Activated naive CD4-positive, alpha-beta T cell treated with anti-CD3 and anti-CD28 coated beads, Interleukin-2, amount 10 ng/mL, durations not matched to agents 7 days and 5 days (primary cell): ENCODE data around the gene COPS4.
"Not testable (repeated sequence)": the region's sequence is repeated elsewhere in the genome, so short reads cannot be mapped to it uniquely, and the experiment has no call there.

Experiments
- CTCF ChIA-PET: fragments of 350-600 bp; sonication (Branson Sonifier 250); formaldehyde crosslinking; loops from one replicate; lab custom pipeline; 2021; ENCODE audit warnings: antibody characterized with exemption; lab: Charles Lee
- DNase-seq: peaks from one replicate; pipeline ENCODE4 v3.0.0-alpha.2; 2020
- H3K27ac Mint-ChIP-seq: one replicate; pipeline ENCODE4 v1.8.0; 2021; ENCODE audit warnings: mild to moderate bottlenecking, moderate library complexity, mixed read lengths
- H3K27me3 Mint-ChIP-seq: one replicate; pipeline ENCODE4 v1.8.0; 2021; ENCODE audit warnings: mild to moderate bottlenecking, mixed read lengths
- H3K36me3 Mint-ChIP-seq: one replicate; pipeline ENCODE4 v1.8.0; 2021; ENCODE audit warnings: mixed read lengths
- H3K4me1 Mint-ChIP-seq: one replicate; pipeline ENCODE4 v1.8.0; 2021; ENCODE audit warnings: mixed read lengths
- H3K4me3 Mint-ChIP-seq: one replicate; pipeline ENCODE4 v1.8.0; 2021; ENCODE audit warnings: mild to moderate bottlenecking, moderate library complexity, mixed read lengths
- H3K9me3 Mint-ChIP-seq: one replicate; pipeline ENCODE4 v1.8.0; 2021; ENCODE audit warnings: mixed read lengths

Gene COPS4

DNA sequence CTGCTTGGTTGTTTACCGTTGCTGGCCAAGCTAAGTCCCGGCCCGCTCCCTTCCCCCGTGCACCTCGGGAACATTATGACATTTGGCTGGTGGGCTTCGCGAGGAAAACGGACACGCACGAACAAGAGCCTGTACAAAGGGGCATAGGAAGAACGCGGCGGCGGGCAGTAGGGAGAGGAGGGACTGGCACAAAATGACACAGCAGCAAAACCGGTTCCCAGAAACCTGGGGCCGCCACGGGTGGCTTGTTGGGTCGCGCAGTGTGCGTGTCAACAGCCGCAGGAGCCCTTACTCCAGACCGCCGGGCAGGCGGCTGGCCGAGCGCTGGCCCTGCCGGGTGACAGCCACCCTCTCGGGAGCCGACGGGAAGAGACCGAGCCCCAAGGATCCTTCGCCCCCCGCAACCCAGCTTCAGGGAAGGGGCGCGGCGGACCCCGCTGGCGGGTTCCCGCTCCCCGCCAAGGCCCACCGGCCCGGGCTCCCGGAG, 22.7 kb upstream of the COPS4 start:
- DNase-seq, result peak; percentile 44
- H3K4me1 Mint-ChIP-seq, result peaks cover 49% of the 10 kb centered on the region
- H3K27me3 Mint-ChIP-seq, result no peaks in the 10 kb centered on the region
- CTCF ChIA-PET, result interaction anchor here (0.7 to 1.5 kb wide), 4 partner anchors 23 to 269 kb away, joined by 3 to 4 read pairs (median 4); partner anchors contain the start of gene COPS4
- H3K27ac Mint-ChIP-seq, result peak overlapping the region; percentile 93
- H3K4me3 Mint-ChIP-seq, result peak overlapping the region; percentile 90
- no peaks in the 10 kb centered on the region for H3K9me3 Mint-ChIP-seq
- peaks cover 6% of the 10 kb centered on the region for H3K36me3 Mint-ChIP-seq

DNA sequence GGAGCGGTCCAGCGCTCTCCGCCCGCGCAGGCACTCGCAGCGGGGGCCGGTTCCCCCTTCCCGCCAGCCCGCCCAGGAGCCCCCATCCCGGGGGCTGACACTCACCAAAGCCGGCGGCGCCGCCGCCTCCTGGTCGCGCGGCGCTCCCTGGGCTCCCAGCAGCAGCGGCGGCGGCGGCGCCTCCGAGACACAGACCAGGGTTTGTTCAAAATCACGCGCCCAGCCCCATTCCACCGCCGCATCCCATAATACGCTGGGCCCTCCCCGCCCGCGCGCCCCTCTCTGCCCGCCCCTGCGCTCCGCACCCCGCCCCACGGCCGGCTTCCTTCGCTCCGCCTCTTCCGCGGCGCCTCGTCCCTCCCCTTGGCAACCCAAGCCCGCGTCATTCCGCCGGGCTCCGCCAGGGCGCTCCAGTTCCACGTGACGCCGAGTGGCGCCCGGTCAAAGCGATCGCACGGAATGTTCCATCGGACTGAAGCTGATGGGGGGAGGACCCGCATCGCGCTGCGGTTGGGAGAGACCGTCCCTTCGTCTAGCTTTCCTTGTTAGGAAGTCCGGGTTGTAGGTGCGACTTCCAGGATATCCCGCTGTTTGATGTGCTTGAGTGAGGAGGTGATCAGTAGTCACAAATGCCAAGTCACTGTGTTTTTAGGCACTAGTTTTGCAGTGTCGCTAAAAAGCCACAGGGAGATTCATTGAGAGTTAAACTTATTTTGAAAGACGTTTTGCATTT, 22.1 kb upstream of the COPS4 start:
- DNase-seq, result peak; percentile 97
- CTCF ChIA-PET, result interaction anchor here (0.8 to 1.1 kb wide), 2 partner anchors 22 to 268 kb away, joined by 3 to 5 read pairs; partner anchors contain the start of gene COPS4
- Mint-ChIP-seq H3K4me3 (peak overlapping the region; percentile 91), H3K36me3 (peaks cover 6% of the 10 kb centered on the region), H3K27ac (peak overlapping the region; percentile 94), H3K27me3 (no peaks in the 10 kb centered on the region), H3K4me1 (peaks cover 43% of the 10 kb centered on the region), H3K9me3 (no peaks in the 10 kb centered on the region)

DNA sequence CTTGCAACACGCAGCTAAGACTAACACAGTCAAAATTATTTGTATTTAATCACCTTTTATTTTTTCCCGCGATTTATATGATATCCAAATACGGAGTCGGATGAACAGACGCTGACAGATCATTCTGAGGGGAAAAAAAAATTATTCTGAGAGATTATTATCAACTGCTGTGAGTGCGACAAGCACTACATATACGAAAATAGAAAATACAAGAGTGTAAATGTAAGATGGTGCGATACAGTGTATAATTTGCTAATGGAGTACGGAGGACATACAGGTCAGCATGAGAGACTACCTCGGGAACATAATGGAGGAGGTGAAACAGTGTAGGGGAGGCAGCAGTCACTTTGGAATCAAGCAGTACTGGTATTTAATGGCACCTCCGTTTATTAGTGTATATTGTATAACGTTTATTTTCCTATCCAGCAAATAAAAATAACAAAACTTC, 21.5 kb upstream of the COPS4 start:
- H3K27me3 Mint-ChIP-seq, result no peaks in the 10 kb centered on the region
- H3K27ac Mint-ChIP-seq, result peak overlapping the region; percentile 94
- DNase-seq, result no peak
- H3K4me1 Mint-ChIP-seq, result peaks cover 39% of the 10 kb centered on the region
- peak overlapping the region; percentile 91 for H3K4me3 Mint-ChIP-seq
- CTCF ChIA-PET, result interaction anchor here (0.8 to 1.1 kb wide), 2 partner anchors 22 to 268 kb away, joined by 3 to 5 read pairs; partner anchors contain the start of gene COPS4
- H3K36me3 Mint-ChIP-seq, result peaks cover 6% of the 10 kb centered on the region
- no peaks in the 10 kb centered on the region for H3K9me3 Mint-ChIP-seq

DNA sequence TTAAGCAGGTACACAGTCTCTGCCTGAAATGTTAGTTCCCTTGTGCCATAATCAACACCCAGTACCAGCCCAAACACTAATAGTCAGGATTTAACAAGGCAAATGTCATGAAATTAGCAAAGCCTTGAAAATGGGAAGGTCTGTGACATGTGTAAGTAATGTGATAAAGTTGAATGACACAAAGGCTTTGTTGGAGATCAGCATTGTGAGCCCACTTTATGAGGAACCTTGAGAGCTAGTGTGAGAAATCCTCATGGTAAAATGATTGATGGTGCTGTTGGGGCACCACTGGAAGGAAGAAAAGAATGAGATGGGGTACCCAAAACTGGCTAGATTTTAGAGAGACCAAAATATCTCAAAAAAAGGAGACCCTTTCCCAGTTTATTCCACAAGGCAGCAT, 21.1 kb upstream of the COPS4 start:
- Mint-ChIP-seq H3K27me3 (no peaks in the 10 kb centered on the region), H3K9me3 (no peaks in the 10 kb centered on the region), H3K36me3 (peaks cover 6% of the 10 kb centered on the region), H3K27ac (peak overlapping the region; percentile 33), H3K4me3 (peak overlapping the region; percentile 91), H3K4me1 (peaks cover 37% of the 10 kb centered on the region)
- CTCF ChIA-PET, result no interaction called here
- no peak for DNase-seq

DNA sequence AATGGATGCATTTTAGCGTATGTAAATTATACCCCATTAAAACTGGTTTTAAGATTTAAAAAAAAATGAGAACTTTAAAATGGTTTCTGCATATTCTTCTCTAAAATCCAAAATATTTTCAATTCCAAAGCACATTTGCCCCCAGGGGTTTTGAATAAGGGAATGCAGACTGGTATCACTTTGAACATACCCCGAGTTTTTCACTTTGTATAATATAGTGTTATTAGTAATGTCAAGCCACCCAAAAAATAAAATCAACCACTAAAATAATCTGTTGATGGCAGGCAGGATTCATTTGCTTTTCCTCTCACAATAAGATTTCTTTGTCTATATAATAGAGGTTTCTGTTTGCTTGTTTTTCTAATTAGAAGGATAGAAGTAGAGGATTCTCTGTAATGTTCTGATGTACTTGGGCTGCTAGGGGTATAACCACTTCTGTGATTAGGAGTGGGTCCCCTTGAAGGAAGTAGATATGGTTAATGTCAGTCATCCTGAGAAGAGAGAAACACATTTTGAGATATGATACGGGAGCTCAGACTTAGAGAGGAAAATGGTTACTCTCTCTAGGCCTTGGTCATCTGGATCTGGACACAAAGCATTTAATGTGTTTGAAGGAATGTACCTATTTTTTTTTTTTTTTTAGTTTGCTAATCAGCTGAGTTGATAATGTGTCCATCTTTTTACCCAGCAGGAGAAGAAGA, 15.0 kb upstream of the COPS4 start:
- DNase-seq, result no peak
- peaks cover 7% of the 10 kb centered on the region for H3K4me1 Mint-ChIP-seq
- H3K36me3 Mint-ChIP-seq, result peaks cover 1% of the 10 kb centered on the region
- H3K9me3 Mint-ChIP-seq, result peaks cover 6% of the 10 kb centered on the region
- no peak overlapping the region for H3K4me3 Mint-ChIP-seq
- H3K27me3 Mint-ChIP-seq, result peaks cover 7% of the 10 kb centered on the region
- no peak overlapping the region for H3K27ac Mint-ChIP-seq
- CTCF ChIA-PET, result no interaction called here

DNA sequence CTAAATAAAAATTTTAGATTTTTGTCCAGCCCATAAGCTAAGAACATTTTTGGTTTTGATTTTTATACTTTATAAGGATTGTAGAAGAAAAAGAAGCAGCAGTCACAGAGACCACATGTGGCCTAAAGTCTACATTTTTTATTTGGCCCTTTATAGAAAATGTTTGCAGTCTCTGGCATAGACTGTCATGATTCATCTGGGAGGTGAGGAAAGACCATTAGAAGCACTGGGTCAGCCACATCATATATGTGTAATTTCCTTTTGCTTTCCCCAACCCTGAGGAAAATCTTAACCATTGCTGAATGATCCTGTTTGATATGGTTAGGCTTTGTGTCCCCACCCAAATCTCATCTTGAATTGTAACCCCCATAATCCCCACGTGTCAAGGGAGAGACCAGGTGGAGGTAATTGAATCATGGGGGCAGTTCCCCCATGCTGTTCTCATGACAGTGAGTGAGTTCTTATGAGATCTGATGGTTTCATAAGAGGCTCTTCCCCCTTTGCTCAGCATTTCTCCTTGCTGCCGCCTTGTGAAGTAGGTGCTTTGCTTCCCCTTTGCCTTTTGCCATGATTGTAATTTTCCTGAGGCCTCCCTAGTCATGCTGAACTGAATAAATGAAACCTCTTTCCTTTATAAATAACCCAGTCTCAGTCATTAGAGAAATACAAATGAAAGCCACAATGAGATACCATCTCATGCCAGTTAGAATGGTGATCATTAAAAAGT, 12.1 kb upstream of the COPS4 start:
- H3K36me3 Mint-ChIP-seq, result peaks cover 2% of the 10 kb centered on the region
- no peak overlapping the region for H3K27ac Mint-ChIP-seq
- H3K4me3 Mint-ChIP-seq, result no peak overlapping the region
- H3K27me3 Mint-ChIP-seq, result peaks cover 23% of the 10 kb centered on the region
- H3K4me1 Mint-ChIP-seq, result peaks cover 7% of the 10 kb centered on the region
- DNase-seq, result no peak
- peaks cover 12% of the 10 kb centered on the region for H3K9me3 Mint-ChIP-seq
- CTCF ChIA-PET, result no interaction called here

DNA sequence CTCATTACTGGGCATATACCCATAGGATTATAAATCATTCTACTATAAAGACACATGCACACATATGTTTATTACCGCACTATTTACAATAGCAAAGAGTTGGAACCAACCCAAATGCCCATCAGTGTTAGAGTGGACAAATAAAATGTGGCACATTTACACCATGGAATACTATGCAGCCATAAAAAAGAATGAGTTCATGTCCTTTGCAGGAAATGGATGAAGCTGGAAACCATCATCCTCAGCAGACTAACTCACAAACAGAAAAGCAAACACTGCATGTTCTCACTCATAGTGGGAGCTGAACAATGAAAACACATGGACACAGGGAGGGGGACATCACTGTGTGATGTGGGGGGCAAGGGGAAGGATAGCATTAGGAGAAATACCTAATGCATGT, 11.4 kb upstream of the COPS4 start:
- Mint-ChIP-seq H3K27me3 (peaks cover 26% of the 10 kb centered on the region), H3K9me3 (peaks cover 12% of the 10 kb centered on the region)
- H3K36me3 Mint-ChIP-seq, H3K4me1 Mint-ChIP-seq, DNase-seq, H3K4me3 Mint-ChIP-seq, H3K27ac Mint-ChIP-seq, CTCF ChIA-PET: not testable (repeated sequence)

DNA sequence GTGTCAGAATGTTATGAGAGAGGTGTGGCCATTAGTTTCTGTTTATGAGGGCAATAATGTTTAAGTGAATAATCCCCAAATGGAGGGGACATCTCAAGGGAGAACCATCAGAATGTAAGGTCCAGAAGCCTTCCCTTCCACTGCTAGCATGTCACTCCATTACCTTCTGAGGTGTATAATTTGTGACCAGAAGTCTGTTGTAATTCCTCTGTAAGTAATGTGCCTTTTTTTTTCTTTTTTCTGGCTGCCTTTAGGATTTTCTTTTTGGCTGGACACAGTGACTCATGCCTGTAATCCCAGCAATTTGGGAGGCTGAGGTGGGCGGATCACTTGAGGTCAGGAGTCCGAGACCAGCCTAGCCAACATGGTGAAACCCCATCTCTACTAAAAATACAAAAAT, 10.8 kb upstream of the COPS4 start:
- no peak for DNase-seq
- peaks cover 2% of the 10 kb centered on the region for H3K36me3 Mint-ChIP-seq
- CTCF ChIA-PET, result no interaction called here
- peaks cover 7% of the 10 kb centered on the region for H3K4me1 Mint-ChIP-seq
- H3K9me3 Mint-ChIP-seq, result peaks cover 12% of the 10 kb centered on the region
- no peak overlapping the region for H3K27ac Mint-ChIP-seq
- no peak overlapping the region for H3K4me3 Mint-ChIP-seq
- H3K27me3 Mint-ChIP-seq, result peaks cover 28% of the 10 kb centered on the region

DNA sequence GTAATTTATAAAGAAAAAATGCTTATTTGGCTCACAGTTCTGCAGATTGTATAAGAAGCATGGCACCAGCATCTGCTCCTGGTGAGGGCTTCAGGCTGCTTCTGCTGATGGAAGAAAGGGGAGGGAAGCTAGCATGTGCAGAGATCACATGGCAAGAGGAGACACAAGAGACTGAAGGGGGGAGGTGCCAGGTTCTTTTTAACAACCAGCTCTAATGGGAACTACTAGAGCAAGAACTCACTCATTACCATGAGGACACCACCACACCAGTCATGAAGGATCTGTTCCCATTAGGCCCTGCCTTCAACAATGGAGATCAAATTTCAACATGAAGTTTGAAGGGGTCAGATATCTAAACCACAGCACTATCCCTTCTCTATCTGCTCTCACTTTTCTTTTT, 9.4 kb upstream of the COPS4 start:
- peaks cover 12% of the 10 kb centered on the region for H3K9me3 Mint-ChIP-seq
- peaks cover 35% of the 10 kb centered on the region for H3K27me3 Mint-ChIP-seq
- no peak for DNase-seq
- no peak overlapping the region for H3K4me3 Mint-ChIP-seq
- no peaks in the 10 kb centered on the region for H3K4me1 Mint-ChIP-seq
- H3K27ac Mint-ChIP-seq, result no peak overlapping the region
- peaks cover 2% of the 10 kb centered on the region for H3K36me3 Mint-ChIP-seq
- CTCF ChIA-PET, result no interaction called here

DNA sequence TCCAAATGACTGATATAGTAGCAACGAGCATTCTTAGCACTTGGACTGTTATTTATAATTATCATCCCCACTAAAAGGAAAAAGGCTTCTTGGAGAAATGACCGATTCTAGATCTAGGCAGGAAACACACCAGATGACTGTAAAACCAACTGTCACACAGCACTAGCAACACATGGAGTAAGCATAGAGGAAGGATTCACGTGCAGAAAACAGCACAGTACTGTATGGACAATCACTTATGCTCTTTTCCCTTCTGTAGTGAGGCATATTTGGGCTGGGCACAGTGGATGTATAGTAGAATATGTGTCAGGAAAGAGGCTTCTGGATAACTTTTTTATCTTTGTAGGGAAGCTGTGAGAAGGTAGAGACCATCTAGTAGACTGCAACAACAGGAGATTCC, 6.0 kb upstream of the COPS4 start:
- H3K27ac Mint-ChIP-seq, result no peak overlapping the region
- H3K27me3 Mint-ChIP-seq, result peaks cover 45% of the 10 kb centered on the region
- H3K9me3 Mint-ChIP-seq, result peaks cover 9% of the 10 kb centered on the region
- no peak for DNase-seq
- H3K36me3 Mint-ChIP-seq, result peaks cover 2% of the 10 kb centered on the region
- CTCF ChIA-PET, result no interaction called here
- H3K4me1 Mint-ChIP-seq, result peaks cover 2% of the 10 kb centered on the region
- no peak overlapping the region for H3K4me3 Mint-ChIP-seq

DNA sequence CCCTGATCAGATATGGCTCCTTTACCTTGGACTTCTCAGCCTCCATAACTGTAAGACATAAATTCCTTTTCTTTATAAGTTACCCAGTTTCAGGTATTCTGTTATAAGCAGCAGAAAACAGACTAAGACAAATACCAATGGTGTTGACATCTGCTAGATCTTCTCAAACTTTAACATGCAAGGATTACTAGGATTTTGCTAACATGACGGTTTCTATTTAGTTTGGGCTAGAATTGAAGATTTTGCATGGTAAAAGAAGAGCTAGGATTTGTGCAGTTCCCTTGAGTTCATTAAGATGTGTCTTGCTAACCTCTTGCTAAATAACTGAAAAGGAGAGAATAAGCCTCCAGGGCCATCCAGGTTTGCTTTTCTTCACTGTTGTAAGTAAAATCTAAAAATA, 5.3 kb upstream of the COPS4 start:
- Mint-ChIP-seq H3K4me1 (peaks cover 5% of the 10 kb centered on the region), H3K36me3 (peaks cover 5% of the 10 kb centered on the region), H3K9me3 (peaks cover 7% of the 10 kb centered on the region), H3K27ac (no peak overlapping the region), H3K4me3 (no peak overlapping the region), H3K27me3 (peaks cover 40% of the 10 kb centered on the region)
- no peak for DNase-seq
- CTCF ChIA-PET, result interaction anchor here (0.9 kb wide), 1 partner anchor 11 kb away, joined by 3 read pairs; no protein-coding TSS in a partner anchor

DNA sequence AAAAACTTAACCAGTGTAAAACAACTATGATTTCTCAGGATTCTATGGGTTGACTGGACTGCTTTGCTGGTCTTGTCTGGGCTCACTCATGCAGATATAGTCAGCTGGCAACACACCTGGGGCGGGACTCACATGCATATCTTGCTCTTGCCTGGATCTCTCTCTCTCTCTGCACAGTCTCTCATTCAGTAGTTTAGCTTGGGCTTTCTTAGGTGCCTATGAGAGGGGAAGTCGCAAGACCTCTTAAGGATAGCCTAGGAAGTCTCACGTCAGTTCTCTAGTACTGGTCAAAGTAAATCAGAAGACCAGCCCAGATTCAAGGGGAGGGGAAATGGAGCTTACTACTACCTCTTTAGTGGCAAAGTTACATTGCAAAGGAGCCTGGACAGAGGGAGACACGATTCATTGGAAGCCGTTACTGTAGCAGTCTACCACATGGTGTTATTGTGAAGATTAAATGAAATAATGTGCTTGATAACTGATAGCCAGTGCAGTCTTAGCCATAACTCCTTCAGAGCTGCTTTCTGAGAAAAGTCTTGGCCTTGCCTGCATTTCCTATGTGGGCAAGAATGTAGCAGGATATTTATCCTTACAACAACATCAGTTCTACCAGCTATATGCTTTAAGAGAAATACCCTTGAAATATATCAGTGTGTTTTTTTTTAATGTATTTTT, 2.1 kb downstream of the COPS4 start:
- Mint-ChIP-seq H3K4me3 (peak overlapping the region; percentile 3), H3K27ac (no peak overlapping the region), H3K4me1 (peaks cover 29% of the 10 kb centered on the region), H3K36me3 (peaks cover 6% of the 10 kb centered on the region), H3K27me3 (no peaks in the 10 kb centered on the region), H3K9me3 (no peaks in the 10 kb centered on the region)
- CTCF ChIA-PET, result interaction anchor here (0.8 to 1.4 kb wide), 4 partner anchors 14 to 244 kb away, joined by 3 to 7 read pairs (median 5); no protein-coding TSS in a partner anchor
- DNase-seq, result no peak

DNA sequence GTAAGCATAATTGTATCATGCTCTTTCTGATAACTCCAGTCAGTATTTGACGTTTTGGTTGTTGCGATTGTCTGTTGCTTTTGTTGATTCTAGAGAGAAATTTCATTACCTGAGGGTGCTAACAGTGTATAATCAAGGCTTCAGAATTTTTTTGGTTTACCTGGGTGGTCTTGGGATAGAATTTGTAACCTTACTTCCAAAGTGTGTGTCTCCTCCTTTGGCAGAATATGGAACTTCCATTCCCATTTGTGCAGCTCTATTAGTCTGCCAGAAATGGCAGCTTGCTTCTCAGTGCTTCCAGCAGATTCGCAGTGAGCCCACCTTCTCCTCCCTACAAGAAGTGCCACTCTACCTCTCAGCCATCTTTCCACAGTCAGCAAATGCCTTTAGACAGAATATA, 5.3 kb downstream of the COPS4 start:
- Mint-ChIP-seq H3K27ac (no peak overlapping the region), H3K9me3 (no peaks in the 10 kb centered on the region), H3K4me3 (no peak overlapping the region), H3K36me3 (peaks cover 3% of the 10 kb centered on the region), H3K4me1 (peaks cover 26% of the 10 kb centered on the region), H3K27me3 (no peaks in the 10 kb centered on the region)
- CTCF ChIA-PET, result interaction anchor here (0.9 to 1.2 kb wide), 2 partner anchors 29 to 220 kb away, joined by 3 read pairs; no protein-coding TSS in a partner anchor
- DNase-seq, result no peak
